Aorta (tissue), 5 donors: Measurements from ENCODE around the gene SCP2D1. TPM values are rescaled to one million over a fixed set of nuclear protein-coding genes. Genes with fewer than 3 reads are reported as not detected.
A peak's percentile ranks its signal among the peaks of the same experiment; 100 is the strongest.
"Not testable (repeated sequence)": the region's sequence is repeated elsewhere in the genome, so short reads cannot be mapped to it uniquely, and the experiment has no call there.

Experiments used
- ATAC-seq: fragments of 200-7000 bp; cut with Tn5 transposase; one replicate; pipeline ENCODE4 v1.9.1; 2022; ENCODE audit warnings: moderate library complexity; ENCODE audit not compliant: low FRiP score
- DNase-seq, 2 donors: peaks; one replicate each; pipeline ENCODE4 v3.0.0-alpha.2; 2020
- H3K27ac ChIP-seq, 2 donors: one replicate each; pipeline ENCODE4 v1.5.1; 2013; ENCODE audit warnings: low read length in 2 of 2, mild to moderate bottlenecking in 2 of 2, moderate library complexity in 2 of 2, control low read depth in 1 of 2, inconsistent platforms in 1 of 2, low read depth in 1 of 2
- H3K27me3 ChIP-seq, 2 donors: one replicate each; pipeline ENCODE4 v1.6.1; 2013; ENCODE audit warnings: control low read depth in 1 of 2, low read length in 1 of 2, mild to moderate bottlenecking in 1 of 2, moderate library complexity in 1 of 2; ENCODE audit not compliant: insufficient read depth in 2 of 2, control insufficient read depth in 1 of 2
- H3K36me3 ChIP-seq, 2 donors: one replicate each; pipeline ENCODE4 v1.6.1; 2013; ENCODE audit warnings: control low read depth in 1 of 2, low read length in 1 of 2, mild to moderate bottlenecking in 1 of 2; ENCODE audit not compliant: insufficient read depth in 2 of 2, control insufficient read depth in 1 of 2
- H3K4me1 ChIP-seq, 2 donors: one replicate each; pipeline ENCODE4 v1.6.1; 2013; ENCODE audit warnings: low read length in 2 of 2, control low read depth in 1 of 2, mild to moderate bottlenecking in 1 of 2, moderate library complexity in 1 of 2; ENCODE audit not compliant: insufficient read depth in 2 of 2, control insufficient read depth in 1 of 2
- H3K4me3 ChIP-seq, 2 donors: one replicate each; pipeline ENCODE4 v1.5.1; 2013; ENCODE audit warnings: low read length in 2 of 2, control low read depth in 1 of 2, mild to moderate bottlenecking in 1 of 2
- H3K9me3 ChIP-seq: one replicate; pipeline ENCODE4 v1.6.1; 2013; ENCODE audit warnings: mild to moderate bottlenecking, low read length; ENCODE audit not compliant: control insufficient read depth
- WGBS, 2 donors: extraction: QIAGEN DNeasy Blood & Tissue Kit; methylation state at CpG; one replicate each; pipeline ENCODE4 v1.1.7; 2013; 5-methylcytosine and 5-hydroxymethylcytosine counted together
- intact Hi-C, 2 donors: fragments of 100-400 bp; cut with DNase I; formaldehyde crosslinking; loops; one replicate each; pipeline versions ENCODE4 v1.14.2 to v1.15.0; 2022
- polyA plus RNA-seq, 2 donors: library from polyadenylated mRNA; stranded (reverse); fragments of 200-250 nt; gene quantifications; one replicate each; pipeline ENCODE4 v1.2.3, GENCODE V29; 2013
- total RNA-seq, 2 donors: library from RNA; stranded (reverse); fragmentation: NEBNext Ultra II Directional; extraction: Animal tissue kit (Norgen Biotek cat#: 25700); gene quantifications; one replicate each; pipeline ENCODE4 v1.2.1, GENCODE V29; 2021
- donor health status: healthy with polysubstance abuse.
- donor health status: Bipolar disorder and iron deficiency.
- donor health status: DM: no; HTN: no; CAD: no.
- donor health status: DM: no; HTN: no; CAD: no.
- donor health status: DM: yes; HTN: yes; CAD: no.

The SCP2D1 gene
- total and polyA plus RNA-seq, 4 donors: not detected

- Histone ChIP-seq H3K9me3 (peaks cover 1% of the 10 kb centered on the region), H3K36me3 (no peaks in the 10 kb centered on the region), H3K27me3 (no peaks in the 10 kb centered on the region), H3K4me3 (no peak overlapping the region), H3K27ac (no peak overlapping the region), H3K4me1 (no peaks in the 10 kb centered on the region)
- DNase-seq: no peak
- no peak for ATAC-seq
- intact Hi-C loops: no loop called here
- 81% methylated on average over 5 of the region's 5 CpGs for WGBS, 2 donors
Measured at GRCh38 chr20:18783385-18783959, 30.1 kb upstream of the SCP2D1 start.

DNA sequence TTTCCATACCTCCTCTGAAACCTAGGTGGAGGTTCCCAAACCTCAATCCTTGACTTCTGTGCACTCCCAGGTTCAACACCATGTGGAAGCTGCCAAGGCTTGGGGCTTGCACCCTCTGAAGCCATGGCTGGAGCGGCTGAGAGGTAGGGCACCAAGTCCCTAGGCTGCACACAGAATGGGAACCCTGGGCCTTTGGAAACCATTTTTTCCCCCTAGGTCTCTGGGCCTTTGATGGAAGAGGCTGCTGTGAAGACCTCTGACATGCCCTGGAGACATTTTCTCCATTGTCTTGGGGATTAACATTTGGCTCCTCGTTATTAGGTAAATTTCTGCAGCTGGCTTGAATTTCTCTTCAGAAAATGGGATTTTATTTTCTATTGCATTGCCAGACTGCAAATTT, 26.5 kb upstream of the SCP2D1 start:
- ATAC-seq: not testable (repeated sequence)
- WGBS, 2 donors: 85 to 86% methylated on average over 2 of the region's 2 CpGs

GRCh38 chr20:18788021-18788420, 25.6 kb upstream of the SCP2D1 start:
- DNase-seq (no peak), ATAC-seq (no peak)
- Histone ChIP-seq H3K9me3 (peaks cover 1% of the 10 kb centered on the region), H3K27ac (no peak overlapping the region), H3K36me3 (no peaks in the 10 kb centered on the region), H3K27me3 (no peaks in the 10 kb centered on the region), H3K4me1 (no peaks in the 10 kb centered on the region), H3K4me3 (no peak overlapping the region)
- intact Hi-C loops: no loop called here

More for the DNA sequence above, 26.5 kb upstream of the SCP2D1 start:
- intact Hi-C loops, DNase-seq, H3K27ac ChIP-seq, H3K27me3 ChIP-seq, H3K4me3 ChIP-seq, H3K9me3 ChIP-seq, H3K36me3 ChIP-seq, H3K4me1 ChIP-seq: not testable (repeated sequence)

- ATAC-seq (no peak), DNase-seq (no peak)
- H3K4me3 ChIP-seq: no peak overlapping the region
- intact Hi-C loops: loop anchor here (5.0 to 10.0 kb wide), 2 partner anchors 67 to 156 kb away; no protein-coding TSS in a partner anchor
- H3K9me3 ChIP-seq: peaks cover 1% of the 10 kb centered on the region
- no peaks in the 10 kb centered on the region for H3K27me3 ChIP-seq
- peaks cover 4 to 5% of the 10 kb centered on the region in 2 donors for H3K4me1 ChIP-seq
- WGBS, 2 donors: 47 to 57% methylated on average over 3 of the region's 3 CpGs
- no peaks in the 10 kb centered on the region for H3K36me3 ChIP-seq
- H3K27ac ChIP-seq: no peak overlapping the region
Measured at GRCh38 chr20:18790787-18791186, 22.8 kb upstream of the SCP2D1 start.

GRCh38 chr20:18793625-18794427, 19.8 kb upstream of the SCP2D1 start:
- H3K36me3 ChIP-seq: no peaks in the 10 kb centered on the region
- peak; percentile 95 for ATAC-seq
- intact Hi-C loops: loop anchor here (5.0 to 10.0 kb wide), 2 partner anchors 63 to 159 kb away; no protein-coding TSS in a partner anchor
- H3K4me1 ChIP-seq: peaks cover 4 to 5% of the 10 kb centered on the region in 2 donors
- peak overlapping the region; percentile 52 to 69 for H3K27ac ChIP-seq
- H3K27me3 ChIP-seq: no peaks in the 10 kb centered on the region
- peaks cover 2% of the 10 kb centered on the region for H3K9me3 ChIP-seq
- WGBS, 2 donors: 7% methylated on average over 25 to 29 of the region's 29 CpGs
- H3K4me3 ChIP-seq: peak overlapping the region; percentile 41 to 79
- DNase-seq: peak; percentile 94 to 95

GRCh38 chr20:18794428-18794787, 19.2 kb upstream of the SCP2D1 start:
- peaks cover 4 to 5% of the 10 kb centered on the region in 2 donors for H3K4me1 ChIP-seq
- H3K27me3 ChIP-seq: no peaks in the 10 kb centered on the region
- H3K36me3 ChIP-seq: no peaks in the 10 kb centered on the region
- H3K4me3 ChIP-seq: peak overlapping the region; percentile 41 to 79
- 61 to 66% methylated on average over 3 of the region's 3 CpGs for WGBS, 2 donors
- intact Hi-C loops: loop anchor here (5.0 to 10.0 kb wide), 2 partner anchors 63 to 160 kb away; no protein-coding TSS in a partner anchor
- DNase-seq: no peak
- ATAC-seq: no peak
- H3K27ac ChIP-seq: peak overlapping the region in 1 of 2 donors; percentile 69
- H3K9me3 ChIP-seq: peaks cover 2% of the 10 kb centered on the region

DNA sequence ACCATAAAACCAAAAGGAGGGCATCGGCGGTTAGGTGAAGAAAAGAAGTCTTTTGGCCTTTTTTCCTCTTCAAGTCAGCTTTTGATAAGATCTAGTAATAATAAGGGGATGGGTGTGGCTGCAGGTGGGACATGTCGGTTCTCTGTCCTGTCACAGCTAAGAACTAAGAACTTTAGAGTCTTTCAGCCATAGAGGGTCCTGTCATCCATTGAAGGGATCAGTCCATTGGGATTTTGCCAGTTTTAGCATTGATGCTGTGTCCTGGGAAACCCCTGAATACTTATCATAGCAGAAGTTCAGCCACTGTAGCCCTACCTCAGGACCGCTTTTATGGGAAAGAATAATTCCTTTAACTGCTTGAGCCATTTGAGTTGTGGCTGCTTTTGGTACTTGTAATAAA, 18.2 kb upstream of the SCP2D1 start:
- no peak overlapping the region for H3K4me3 ChIP-seq
- no peak for ATAC-seq
- DNase-seq: no peak
- WGBS, 2 donors: 80 to 94% methylated on average over 4 of the region's 4 CpGs
- H3K27ac ChIP-seq: no peak overlapping the region
- intact Hi-C loops: loop anchor here (10.0 kb wide), 1 partner anchor 161 kb away; no protein-coding TSS in a partner anchor
- peaks cover 4 to 5% of the 10 kb centered on the region in 2 donors for H3K4me1 ChIP-seq
- H3K36me3 ChIP-seq: no peaks in the 10 kb centered on the region
- H3K27me3 ChIP-seq: no peaks in the 10 kb centered on the region
- peaks cover 2% of the 10 kb centered on the region for H3K9me3 ChIP-seq

GRCh38 chr20:18796282-18796833, 17.2 kb upstream of the SCP2D1 start:
- intact Hi-C loops: loop anchor here (10.0 kb wide), 1 partner anchor 162 kb away; no protein-coding TSS in a partner anchor
- 85 to 91% methylated on average over 2 of the region's 2 CpGs for WGBS, 2 donors

More at GRCh38 chr20:18796282-18796833, 17.2 kb upstream of the SCP2D1 start:
- Histone ChIP-seq H3K27me3 (no peaks in the 10 kb centered on the region), H3K27ac (no peak overlapping the region), H3K36me3 (no peaks in the 10 kb centered on the region), H3K9me3 (peaks cover 2% of the 10 kb centered on the region), H3K4me1 (peaks cover 4 to 5% of the 10 kb centered on the region in 2 donors), H3K4me3 (no peak overlapping the region)
- DNase-seq: no peak
- ATAC-seq: no peak
